ENCODE results near the gene PDGFB. TPM values are rescaled to one million over a fixed set of nuclear protein-coding genes. Genes with fewer than 3 reads are reported as not detected.

Gene PDGFB
- total RNA-seq, 1 donor from 2014 or later: 79.6 TPM

DNA sequence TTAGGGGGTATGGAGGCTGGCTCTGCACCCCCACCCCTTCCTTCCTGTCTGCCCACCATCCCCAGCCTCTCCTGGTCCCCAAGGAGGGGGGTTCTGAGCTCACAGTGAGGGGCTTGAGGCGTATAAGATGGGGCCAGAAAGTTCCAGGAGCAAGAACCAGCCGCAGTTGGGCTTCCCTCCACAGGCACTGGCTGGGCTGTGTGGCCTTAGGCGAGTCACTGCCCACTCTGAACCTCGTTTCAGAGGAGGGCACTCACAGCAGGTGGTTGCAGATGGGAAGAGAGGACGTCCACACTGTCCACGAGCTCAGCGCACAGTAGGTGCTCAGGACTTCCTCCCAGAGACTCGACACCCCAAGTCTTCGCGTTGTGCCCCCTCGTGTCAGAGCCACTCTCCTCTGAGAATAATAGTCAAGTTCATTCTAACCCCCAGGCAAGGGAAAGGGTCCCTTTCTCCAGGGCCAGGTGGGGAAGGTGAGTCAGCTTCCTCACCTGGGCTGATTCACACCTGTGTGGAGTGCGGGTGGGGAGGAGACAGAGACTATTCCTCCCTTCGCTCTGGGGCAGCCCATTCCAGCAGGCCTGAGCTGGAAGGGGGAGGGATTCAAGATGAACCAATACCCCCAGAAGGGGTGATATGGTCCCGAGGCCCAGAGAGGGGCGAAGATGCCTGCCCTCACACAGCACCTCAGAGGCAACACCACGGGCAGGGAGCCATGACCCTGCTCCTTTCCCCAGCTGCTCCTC, 45.4 kb upstream of the PDGFB start:
- no peak overlapping the region for H3K4me3 ChIP-seq (ENCODE audit: low read depth, low read length)
- TF ChIP-seq, protein P1, sequence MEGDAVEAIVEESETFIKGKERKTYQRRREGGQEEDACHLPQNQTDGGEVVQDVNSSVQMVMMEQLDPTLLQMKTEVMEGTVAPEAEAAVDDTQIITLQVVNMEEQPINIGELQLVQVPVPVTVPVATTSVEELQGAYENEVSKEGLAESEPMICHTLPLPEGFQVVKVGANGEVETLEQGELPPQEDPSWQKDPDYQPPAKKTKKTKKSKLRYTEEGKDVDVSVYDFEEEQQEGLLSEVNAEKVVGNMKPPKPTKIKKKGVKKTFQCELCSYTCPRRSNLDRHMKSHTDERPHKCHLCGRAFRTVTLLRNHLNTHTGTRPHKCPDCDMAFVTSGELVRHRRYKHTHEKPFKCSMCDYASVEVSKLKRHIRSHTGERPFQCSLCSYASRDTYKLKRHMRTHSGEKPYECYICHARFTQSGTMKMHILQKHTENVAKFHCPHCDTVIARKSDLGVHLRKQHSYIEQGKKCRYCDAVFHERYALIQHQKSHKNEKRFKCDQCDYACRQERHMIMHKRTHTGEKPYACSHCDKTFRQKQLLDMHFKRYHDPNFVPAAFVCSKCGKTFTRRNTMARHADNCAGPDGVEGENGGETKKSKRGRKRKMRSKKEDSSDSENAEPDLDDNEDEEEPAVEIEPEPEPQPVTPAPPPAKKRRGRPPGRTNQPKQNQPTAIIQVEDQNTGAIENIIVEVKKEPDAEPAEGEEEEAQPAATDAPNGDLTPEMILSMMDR (conservative IDR thresholded peaks at IDR 0.05; ENCODE audit: low read depth, low read length): no peak
- no peak for DNase-seq (ENCODE audit: low read depth)

DNA sequence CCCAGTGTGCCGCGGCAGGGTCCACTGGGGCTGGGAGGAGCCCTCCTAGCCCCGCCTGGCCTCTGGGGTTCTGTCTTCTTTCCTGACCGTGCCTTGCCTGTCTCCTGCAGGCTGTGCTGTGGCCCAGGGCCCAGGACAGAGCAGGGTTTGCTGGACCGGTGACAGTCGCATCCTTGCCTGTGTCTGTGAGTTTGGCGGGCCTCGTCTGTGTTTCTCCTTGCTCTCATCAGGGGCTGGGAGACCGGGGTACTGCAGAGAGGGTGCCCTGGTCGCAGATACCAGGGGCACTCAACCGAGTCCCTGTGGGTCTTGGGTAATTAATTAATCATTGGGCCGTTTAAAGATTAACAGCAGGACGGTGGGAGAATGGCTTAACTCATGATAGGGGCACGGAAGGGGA, 44.8 kb upstream of the PDGFB start:
- DNase-seq (ENCODE audit: low read depth): no peak
- H3K4me3 ChIP-seq (ENCODE audit: low read depth, low read length): no peak overlapping the region
- TF ChIP-seq, protein P1 (conservative IDR thresholded peaks at IDR 0.05; ENCODE audit: low read depth, low read length): no peak

GRCh38 chr22:39288135-39288898, 43.5 kb upstream of the PDGFB start:
- no peak overlapping the region for H3K4me3 ChIP-seq (ENCODE audit: low read depth, low read length)
- TF ChIP-seq, protein P1 (conservative IDR thresholded peaks at IDR 0.05; ENCODE audit: low read depth, low read length): no peak
- DNase-seq (ENCODE audit: low read depth): no peak

DNA sequence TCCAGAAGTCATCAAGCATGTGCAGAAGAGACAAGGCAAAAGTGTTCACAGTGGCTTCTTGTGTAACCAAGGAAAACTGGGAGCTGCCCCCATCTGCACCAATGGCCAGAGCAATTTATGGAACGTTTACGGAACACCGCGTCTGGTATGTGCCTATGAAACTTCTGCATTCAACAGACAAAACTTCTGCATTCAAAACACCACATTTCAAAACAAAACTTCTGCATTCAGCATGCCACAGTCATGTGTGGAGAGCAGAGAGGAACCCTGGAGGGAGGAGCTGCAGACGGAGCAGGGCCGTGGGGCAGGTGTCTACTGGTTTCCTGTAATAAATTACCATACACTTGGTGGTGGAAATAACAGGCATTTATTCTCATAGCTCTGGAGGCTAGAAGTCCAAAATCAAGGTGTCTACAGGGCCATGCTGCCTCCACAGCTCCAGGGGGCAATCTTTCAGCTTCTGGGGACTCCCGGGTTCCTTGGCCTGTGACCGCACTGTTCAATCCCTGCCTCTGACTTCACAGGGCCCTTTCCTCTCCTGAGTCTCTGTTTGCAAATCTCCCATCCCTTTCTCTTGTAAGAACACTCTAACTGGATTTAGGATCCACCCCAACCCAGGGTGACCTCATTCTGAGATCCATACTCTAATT, 42.4 kb upstream of the PDGFB start:
- no peak overlapping the region for H3K4me3 ChIP-seq (ENCODE audit: low read depth, low read length)
- DNase-seq (ENCODE audit: low read depth): peak; percentile 94
- TF ChIP-seq, protein P1 (conservative IDR thresholded peaks at IDR 0.05; ENCODE audit: low read depth, low read length): peak; percentile 3

- H3K4me3 ChIP-seq (ENCODE audit: low read depth, low read length): no peak overlapping the region
- DNase-seq (ENCODE audit: low read depth): no peak
- TF ChIP-seq, protein P1 (conservative IDR thresholded peaks at IDR 0.05; ENCODE audit: low read depth, low read length): no peak
These were observed 40.2 kb upstream of the PDGFB start for GRCh38 chr22:39284983-39285382.

GRCh38 chr22:39284142-39284980, 39.6 kb upstream of the PDGFB start:
- no peak overlapping the region for H3K4me3 ChIP-seq (ENCODE audit: low read depth, low read length)

More at GRCh38 chr22:39284142-39284980, 39.6 kb upstream of the PDGFB start:
- DNase-seq (ENCODE audit: low read depth): no peak
- TF ChIP-seq, protein P1 (conservative IDR thresholded peaks at IDR 0.05; ENCODE audit: low read depth, low read length): no peak
